NCI-H345 treated with DMSO at 0.1 percent for 48 hours (cell line): ENCODE data around the gene JPT2.
"Not testable (repeated sequence)": the region's sequence is repeated elsewhere in the genome, so short reads cannot be mapped to it uniquely, and the experiment has no call there.

Experiments used
- DNase-seq: peaks from one replicate; lab custom pipeline; 2025; ENCODE audit not compliant: unreplicated experiment; lab: John Stamatoyannopoulos, UW

JPT2 gene

GRCh38 chr16:1727651-1728624 lies 49.9 kb downstream of the JPT2 start:
- DNase-seq: no peak

DNA sequence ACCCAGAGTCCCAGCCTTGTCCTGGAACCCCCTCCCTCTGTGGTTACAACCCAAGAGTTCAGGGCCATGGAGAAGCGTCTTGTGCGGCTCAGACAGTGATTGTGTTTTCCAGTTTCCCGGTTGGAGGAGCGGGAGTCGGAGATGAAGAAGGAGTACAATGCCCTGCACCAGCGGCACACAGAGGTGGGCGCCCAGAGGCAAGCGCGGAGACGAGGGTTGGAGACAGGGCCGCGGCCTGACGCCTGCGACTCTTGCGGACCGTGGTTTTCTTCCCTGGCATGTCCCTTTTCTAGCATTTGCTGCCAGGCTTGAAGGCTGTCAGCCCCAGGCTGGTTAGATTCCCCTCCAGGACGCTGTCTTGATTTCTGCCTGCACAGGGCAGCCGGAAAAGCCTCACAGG lies 50.9 kb downstream of the JPT2 start:
- DNase-seq: no peak

- DNase-seq: no peak
Observed at GRCh38 chr16:1729445-1729844, 51.4 kb downstream of the JPT2 start.

GRCh38 chr16:1731073-1731472 lies 53.0 kb downstream of the JPT2 start:
- DNase-seq: no peak

- DNase-seq: no peak
Observed at GRCh38 chr16:1731603-1732002, 53.5 kb downstream of the JPT2 start.

GRCh38 chr16:1732071-1732470 lies 54.0 kb downstream of the JPT2 start:
- DNase-seq: no peak

DNA sequence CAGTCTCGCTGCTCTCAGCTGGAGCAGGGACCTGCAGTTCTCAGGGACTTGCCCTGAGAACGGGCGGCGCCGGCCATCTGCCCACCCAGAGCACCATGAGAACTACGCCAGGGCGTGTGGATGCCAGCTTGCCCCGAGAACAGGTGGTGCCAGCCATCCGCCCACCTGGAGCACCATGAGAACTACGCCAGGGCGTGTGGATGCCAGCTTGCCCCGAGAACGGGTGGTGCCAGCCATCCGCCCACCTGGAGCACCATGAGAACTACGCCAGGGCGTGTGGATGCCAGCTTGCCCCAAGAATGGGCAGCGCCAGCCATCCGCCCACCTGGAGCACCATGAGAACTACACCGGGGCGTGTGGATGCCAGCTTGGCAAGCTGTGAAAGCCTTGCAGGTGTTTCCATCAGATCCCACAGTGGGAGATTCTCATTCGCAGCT lies 54.5 kb downstream of the JPT2 start:
- DNase-seq: not testable (repeated sequence)

- DNase-seq: no peak
Observed at GRCh38 chr16:1734123-1734522, 56.0 kb downstream of the JPT2 start.

- no peak for DNase-seq
Observed at GRCh38 chr16:1734816-1735215, 56.7 kb downstream of the JPT2 start.

- no peak for DNase-seq
Observed at GRCh38 chr16:1740234-1740633, 62.2 kb downstream of the JPT2 start.

DNA sequence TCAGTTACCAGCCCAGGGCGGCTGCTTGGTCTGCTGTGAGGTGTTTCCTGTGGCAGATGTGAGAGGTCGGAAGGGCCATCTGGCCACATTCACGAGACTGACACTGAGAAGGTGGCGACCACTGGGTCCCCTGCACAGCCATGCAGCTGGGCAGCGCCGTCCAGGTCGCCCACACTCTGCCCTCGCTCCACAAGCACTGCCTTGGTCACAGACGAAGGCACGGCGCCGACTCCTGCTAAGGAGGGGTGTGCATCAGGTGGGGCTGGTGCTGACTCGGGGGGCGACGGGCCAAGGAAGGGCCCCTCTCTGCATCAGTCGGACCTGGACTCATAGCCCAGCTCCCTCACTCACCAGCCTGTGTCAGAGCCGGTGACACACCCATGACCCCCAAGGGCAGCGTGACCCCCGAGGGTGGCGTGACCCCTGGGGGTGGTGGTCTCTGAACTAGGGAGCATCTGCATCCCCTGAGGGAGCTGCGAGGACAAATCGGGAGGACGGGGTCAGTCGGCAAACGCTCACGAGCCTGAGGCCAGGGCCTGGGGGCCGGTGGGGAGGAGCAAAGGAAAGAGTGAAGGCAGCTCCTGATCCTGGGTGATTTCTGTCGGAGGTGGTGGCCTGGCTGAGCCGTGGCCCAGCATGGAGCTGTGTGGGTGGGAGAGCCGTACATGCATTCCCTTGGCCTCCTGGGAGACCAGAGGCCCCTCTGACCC lies 62.9 kb downstream of the JPT2 start:
- DNase-seq: no peak

DNA sequence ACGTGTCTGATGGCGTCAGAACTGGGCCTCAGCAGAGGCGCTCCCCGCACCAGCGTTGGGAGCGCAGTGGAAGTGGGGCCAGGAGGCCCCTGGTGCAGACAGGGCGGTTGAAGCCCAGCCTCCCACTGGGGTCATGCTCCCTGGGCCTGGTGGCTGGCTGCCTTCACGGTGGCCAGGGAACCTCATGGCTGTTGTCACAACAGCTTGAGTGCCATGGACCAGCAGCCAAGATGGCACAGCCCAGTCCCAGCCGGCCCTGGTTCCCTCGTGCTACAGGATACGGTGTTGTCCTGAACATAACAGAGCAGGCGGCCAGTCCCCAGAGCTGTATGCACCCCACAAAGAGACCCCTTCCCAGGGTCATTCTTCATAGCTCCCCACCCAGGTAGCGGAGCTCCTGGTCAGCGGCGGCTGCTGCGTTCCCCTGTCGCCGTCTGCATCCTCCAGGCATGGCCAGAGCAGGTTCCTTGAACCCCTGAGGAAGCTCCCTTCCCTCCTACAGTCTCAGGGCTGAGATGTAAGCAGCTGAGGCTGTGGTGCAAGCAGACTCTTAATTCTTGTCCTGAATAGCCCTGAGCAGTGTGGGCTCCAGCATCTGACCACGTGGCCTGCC lies 63.6 kb downstream of the JPT2 start:
- no peak for DNase-seq

DNA sequence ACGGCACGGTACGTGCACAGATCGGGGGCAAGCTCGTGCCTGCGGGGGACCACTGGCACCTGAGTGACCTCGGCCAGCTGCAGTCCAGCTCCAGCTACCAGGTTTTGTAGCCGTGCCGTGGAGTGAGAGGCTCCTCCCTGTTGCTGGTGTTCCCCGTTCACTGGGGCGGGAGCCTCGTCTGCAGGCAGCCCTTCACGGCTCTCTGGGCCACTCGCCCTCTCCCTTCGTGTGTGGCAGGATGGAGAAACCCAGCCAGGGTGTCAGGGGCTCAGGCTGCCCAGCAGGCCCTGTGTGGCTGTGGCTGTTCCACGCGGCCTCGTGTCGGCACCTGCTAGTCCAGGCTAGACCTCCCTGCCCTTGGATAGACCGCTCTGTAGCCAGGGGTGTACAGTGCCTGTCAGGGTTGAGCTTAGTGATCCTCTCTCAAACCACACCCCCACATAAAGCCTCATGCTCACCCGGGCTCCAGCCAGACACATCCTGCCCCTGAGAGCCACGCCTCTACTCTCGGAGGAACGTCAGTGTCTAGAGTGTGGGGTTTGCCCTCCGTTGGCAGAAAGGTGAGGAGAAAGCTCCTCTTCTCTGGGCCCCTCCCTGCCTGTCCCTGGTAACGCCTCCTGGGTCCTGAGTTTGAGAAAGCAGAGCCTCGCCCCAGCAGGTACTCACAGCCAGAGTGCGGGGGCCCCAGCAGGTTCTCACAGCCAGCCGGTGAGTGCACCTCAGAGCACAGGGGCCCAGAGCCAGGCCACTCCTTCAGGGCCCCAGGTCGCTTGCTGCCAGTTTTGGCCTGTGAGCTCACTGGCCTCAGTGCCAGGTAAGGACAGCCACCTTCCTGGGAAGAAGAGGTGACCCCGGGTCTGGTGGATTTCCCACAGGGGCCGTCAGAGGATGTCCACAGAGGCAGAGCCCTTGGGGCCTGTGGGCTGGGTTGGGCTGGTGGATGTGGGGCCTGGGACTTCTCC lies 65.6 kb downstream of the JPT2 start:
- no peak for DNase-seq

DNA sequence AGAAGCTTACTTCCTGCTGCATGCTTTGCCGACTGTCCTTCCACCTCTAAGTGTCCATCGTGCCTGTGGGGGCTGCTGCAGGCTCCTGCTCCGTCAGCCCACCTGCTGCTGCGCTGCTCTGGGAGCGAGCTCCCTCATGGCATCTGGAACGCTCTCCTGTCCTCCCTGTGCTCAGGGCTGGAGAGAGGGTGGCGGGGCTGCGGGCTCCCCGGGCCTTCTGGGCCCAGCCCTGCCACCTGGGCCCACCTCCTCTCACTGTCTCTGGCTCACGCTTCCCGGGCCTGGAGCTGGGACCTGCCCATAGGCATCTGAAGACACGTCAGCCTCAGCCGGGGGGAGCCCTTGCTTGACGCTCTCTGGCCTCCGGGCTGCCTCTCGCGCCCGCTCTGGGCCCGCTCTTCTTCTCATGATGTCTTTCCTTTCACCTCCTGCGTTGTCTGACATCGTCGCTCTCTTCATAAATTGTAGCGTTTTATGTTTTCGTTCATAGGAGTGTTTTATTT lies 66.3 kb downstream of the JPT2 start:
- DNase-seq: no peak

GRCh38 chr16:1745181-1745899 lies 67.3 kb downstream of the JPT2 start:
- no peak for DNase-seq

GRCh38 chr16:1745900-1746692 lies 68.0 kb downstream of the JPT2 start:
- no peak for DNase-seq

DNA sequence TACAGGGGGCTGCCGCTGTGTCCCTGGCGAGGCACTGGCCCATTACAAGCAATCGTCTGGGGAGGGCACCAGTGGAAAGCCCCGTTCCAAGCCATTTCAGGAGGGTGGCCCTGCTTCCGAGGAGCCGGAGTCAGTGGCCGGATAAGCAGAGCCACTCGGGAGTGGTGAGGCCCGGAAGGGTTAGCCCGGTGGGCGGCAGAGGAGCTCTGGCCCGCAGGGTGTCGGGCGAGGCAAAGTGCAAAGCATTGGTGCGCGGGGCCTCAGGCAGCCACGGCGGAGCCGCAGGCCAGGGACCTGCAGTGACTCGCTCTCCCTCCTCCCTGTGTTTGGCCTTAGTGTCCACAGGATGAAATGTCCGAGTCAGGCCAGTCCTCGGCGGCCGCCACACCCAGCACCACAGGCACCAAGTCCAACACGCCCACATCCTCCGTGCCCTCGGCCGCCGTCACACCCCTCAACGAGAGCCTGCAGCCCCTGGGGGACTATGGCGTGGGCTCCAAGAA lies 68.7 kb downstream of the JPT2 start:
- no peak for DNase-seq

DNA sequence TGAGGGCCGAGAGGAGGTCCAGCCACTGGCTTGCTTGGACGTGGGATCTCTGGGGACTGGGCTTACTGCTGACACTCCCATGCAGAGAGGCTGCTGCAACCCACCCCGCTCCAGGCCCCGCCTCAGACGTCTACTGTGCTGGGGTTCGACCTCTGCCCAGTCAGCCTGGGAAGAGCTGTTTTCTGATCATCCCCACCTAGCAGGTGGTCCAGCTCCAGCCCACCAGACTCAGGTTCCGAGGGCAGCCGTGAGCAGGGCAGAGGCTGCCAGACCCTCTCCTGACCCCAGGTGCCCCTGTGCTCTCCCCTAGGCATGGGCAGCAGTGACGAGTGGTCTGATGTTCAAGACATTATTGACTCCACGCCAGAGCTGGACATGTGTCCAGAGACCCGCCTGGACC lies 69.9 kb downstream of the JPT2 start:
- DNase-seq: no peak
